ENCODE data around the gene ENDOU. TPM values are rescaled to one million over a fixed set of nuclear protein-coding genes. Genes with fewer than 3 reads are reported as not detected.

Gene ENDOU
- total and polyA plus RNA-seq, 2 donors (not counting 3 experiments of a cell fraction or from before 2014, with no cell fraction given): not detected

DNA sequence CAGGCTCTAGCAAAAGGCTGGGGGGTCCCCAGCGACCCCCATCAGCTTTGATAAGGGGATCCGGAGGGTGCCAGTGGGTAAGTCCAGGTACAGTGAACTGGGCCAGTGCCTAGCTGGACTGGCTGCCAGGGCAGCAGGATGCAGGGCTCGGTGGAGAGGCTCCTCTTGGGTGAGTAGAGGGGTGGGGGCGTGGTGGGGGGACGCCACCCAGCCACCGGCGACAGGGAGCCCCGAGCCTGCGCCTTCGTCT, 33.2 kb upstream of the ENDOU start:
- no peaks in the 10 kb centered on the region for H3K9me3 ChIP-seq (replicated peaks; ENCODE audit: control insufficient read depth, insufficient read depth, low read length)
- POLR2A ChIA-PET: interaction anchor here (1.4 to 1.6 kb wide), 3 partner anchors 15 to 62 kb away, joined by 3 to 11 read pairs (median 8); no protein-coding TSS in a partner anchor
- H3K36me3 ChIP-seq (ENCODE audit: control insufficient read depth in 2 of 2, extremely low read depth in 1 of 2, insufficient read depth in 2 of 2, low read length in 2 of 2): no peaks in the 10 kb centered on the region
- H3K27me3 ChIP-seq (ENCODE audit: control insufficient read depth in 2 of 2, insufficient read depth in 2 of 2, low read length in 2 of 2): no peaks in the 10 kb centered on the region
- H3K4me3 ChIP-seq (replicated peaks in 1 of 3; ENCODE audit: insufficient read depth in 1 of 3, low read depth in 1 of 3, low read length in 3 of 3): peak overlapping the region; percentile 50 to 71 (median 62)
- no peak for TF ChIP-seq MYC (IDR thresholded peaks at IDR 0.05; ENCODE audit: low read depth, low read length)
- TF ChIP-seq, protein P1, sequence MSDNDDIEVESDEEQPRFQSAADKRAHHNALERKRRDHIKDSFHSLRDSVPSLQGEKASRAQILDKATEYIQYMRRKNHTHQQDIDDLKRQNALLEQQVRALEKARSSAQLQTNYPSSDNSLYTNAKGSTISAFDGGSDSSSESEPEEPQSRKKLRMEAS (IDR thresholded peaks at IDR 0.05; ENCODE audit: insufficient read depth, insufficient read length): no peak
- TF ChIP-seq JUN (IDR thresholded peaks at IDR 0.05; ENCODE audit: borderline replicate concordance, insufficient read depth, insufficient read length, low read depth): no peak
- no peak for TF ChIP-seq GATA2 (IDR thresholded peaks at IDR 0.05; ENCODE audit: insufficient read depth, insufficient read length, low read depth, low read length)
- no peak for TF ChIP-seq POLR2AphosphoS5 (IDR thresholded peaks at IDR 0.05; ENCODE audit: insufficient read depth, low read depth, low read length)
- TSS peak; percentile 36 for BruUV-seq (replicated peaks)
- H3K9ac ChIP-seq (replicated peaks; ENCODE audit: extremely low read depth, insufficient read depth, low read length): peak overlapping the region; percentile 85
- FAIRE-seq: no peak
- peaks cover 32% of the 10 kb centered on the region for H3K79me2 ChIP-seq (ENCODE audit: control insufficient read depth, insufficient read depth, low read length)
- DNase-seq (ENCODE audit: low read depth, low spot score): no peak
- no peak overlapping the region for H2AFZ ChIP-seq (ENCODE audit: low read depth, low read length)
- dilution Hi-C loops (cut with MboI; ENCODE audit: extremely low pct_ligation_motif_present, low sequenced_read_pairs): no loop called here
- no peaks in the 10 kb centered on the region for H4K20me1 ChIP-seq (replicated peaks; ENCODE audit: control insufficient read depth, extremely low read depth, insufficient read depth, low read length)
- H3K27ac ChIP-seq (ENCODE audit: insufficient read depth, low read depth, low read length): peak overlapping the region; percentile 95
- H3K4me2 ChIP-seq (ENCODE audit: insufficient read depth, low read length): peak overlapping the region; percentile 52
- intact Hi-C loops (cut with micrococcal nuclease): loop anchor here (1.0 to 5.0 kb wide), 3 partner anchors 15 to 959 kb away; partner anchors contain the start of genes CCNT1 and SLC48A1
- H3K4me1 ChIP-seq (ENCODE audit: control insufficient read depth, extremely low read depth, insufficient read depth, low read length): peaks cover 57% of the 10 kb centered on the region
- CTCF ChIA-PET: interaction anchor here (0.6 to 8.4 kb wide), 18 partner anchors 9 to 191 kb away, joined by 3 to 191 read pairs (median 6); partner anchors contain the start of genes RPAP3 and SLC48A1
- H3K9me1 ChIP-seq (replicated peaks; ENCODE audit: control insufficient read depth, extremely low read depth, insufficient read depth, low read length): no peaks in the 10 kb centered on the region

DNA sequence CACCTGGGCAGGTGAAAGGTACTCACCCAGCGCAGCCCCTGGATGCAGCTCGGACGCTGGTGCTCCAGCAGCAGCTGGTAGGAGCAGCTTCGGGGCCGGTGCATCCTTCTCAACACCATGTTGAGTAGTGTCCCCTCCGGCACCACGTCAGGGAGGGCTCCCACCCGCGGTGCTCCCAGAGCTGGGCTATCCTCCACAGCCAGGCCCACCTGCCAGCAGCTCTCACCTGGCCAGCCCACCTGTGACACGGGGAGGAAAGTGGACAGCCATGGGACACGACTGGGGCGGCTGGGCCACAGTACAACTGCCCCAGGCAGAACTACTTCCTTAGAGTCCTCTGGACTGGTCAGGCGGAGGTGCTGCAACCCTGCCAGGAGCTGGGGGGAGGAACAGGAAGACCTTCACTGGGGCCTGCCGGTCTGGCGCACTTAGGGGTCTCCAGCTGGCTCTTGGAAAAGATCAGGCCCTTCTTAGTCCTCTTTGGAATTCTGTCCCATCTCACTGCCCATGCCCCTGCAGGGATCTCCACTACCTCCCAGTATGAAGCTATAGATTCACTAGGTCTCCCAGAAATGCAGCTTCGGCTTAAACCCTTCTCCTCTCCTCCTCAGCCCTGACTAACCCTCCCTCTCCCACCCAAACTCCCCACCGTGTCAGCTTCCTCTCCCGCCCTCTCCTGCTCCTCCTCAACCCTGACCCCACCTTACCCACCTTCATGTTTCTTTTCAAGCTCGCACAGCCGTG, 32.7 kb upstream of the ENDOU start:
- ChIA-PET CTCF (interaction anchor here (0.6 to 8.4 kb wide), 18 partner anchors 10 to 191 kb away, joined by 3 to 191 read pairs (median 6); partner anchors contain the start of genes RPAP3 and SLC48A1), POLR2A (interaction anchor here (1.4 to 1.6 kb wide), 3 partner anchors 15 to 63 kb away, joined by 3 to 11 read pairs (median 8); no protein-coding TSS in a partner anchor)
- Histone ChIP-seq H3K4me3 (replicated peaks in 1 of 3; ENCODE audit: insufficient read depth in 1 of 3, low read depth in 1 of 3, low read length in 3 of 3) (peak overlapping the region; percentile 50 to 71 (median 62)), H3K9me1 (replicated peaks; ENCODE audit: control insufficient read depth, extremely low read depth, insufficient read depth, low read length) (no peaks in the 10 kb centered on the region), H3K9me3 (replicated peaks; ENCODE audit: control insufficient read depth, insufficient read depth, low read length) (no peaks in the 10 kb centered on the region), H2AFZ (ENCODE audit: low read depth, low read length) (no peak overlapping the region), H3K79me2 (ENCODE audit: control insufficient read depth, insufficient read depth, low read length) (peaks cover 32% of the 10 kb centered on the region), H3K27ac (ENCODE audit: insufficient read depth, low read depth, low read length) (peak overlapping the region; percentile 95), H3K27me3 (ENCODE audit: control insufficient read depth in 2 of 2, insufficient read depth in 2 of 2, low read length in 2 of 2) (no peaks in the 10 kb centered on the region), H3K4me2 (ENCODE audit: insufficient read depth, low read length) (peak overlapping the region; percentile 52), H3K9ac (replicated peaks; ENCODE audit: extremely low read depth, insufficient read depth, low read length) (peak overlapping the region; percentile 85), H3K36me3 (ENCODE audit: control insufficient read depth in 2 of 2, extremely low read depth in 1 of 2, insufficient read depth in 2 of 2, low read length in 2 of 2) (no peaks in the 10 kb centered on the region), H4K20me1 (replicated peaks; ENCODE audit: control insufficient read depth, extremely low read depth, insufficient read depth, low read length) (no peaks in the 10 kb centered on the region), H3K4me1 (ENCODE audit: control insufficient read depth, extremely low read depth, insufficient read depth, low read length) (peaks cover 62% of the 10 kb centered on the region)
- DNase-seq (ENCODE audit: low read depth, low spot score) (peak; percentile 65), FAIRE-seq (no peak)
- BruUV-seq (replicated peaks): no TSS peak
- TF ChIP-seq POLR2A (IDR thresholded peaks at IDR 0.05; ENCODE audit: low read depth, low read length): peak; percentile 39
- TF ChIP-seq POLR2AphosphoS5 (IDR thresholded peaks at IDR 0.05; ENCODE audit: insufficient read depth, low read depth, low read length): peak; percentile 35
- no peak for TF ChIP-seq GATA2 (IDR thresholded peaks at IDR 0.05; ENCODE audit: insufficient read depth, insufficient read length, low read depth, low read length)
- intact Hi-C loops (cut with micrococcal nuclease) (loop anchor here (1.0 to 5.0 kb wide), 3 partner anchors 15 to 959 kb away; partner anchors contain the start of genes CCNT1 and SLC48A1), dilution Hi-C loops (cut with MboI; ENCODE audit: extremely low pct_ligation_motif_present, low sequenced_read_pairs) (no loop called here)

All from endothelial cell of umbilical vein (primary cell).